Measurements from ENCODE around the gene CCSER2.

Gene CCSER2

DNA sequence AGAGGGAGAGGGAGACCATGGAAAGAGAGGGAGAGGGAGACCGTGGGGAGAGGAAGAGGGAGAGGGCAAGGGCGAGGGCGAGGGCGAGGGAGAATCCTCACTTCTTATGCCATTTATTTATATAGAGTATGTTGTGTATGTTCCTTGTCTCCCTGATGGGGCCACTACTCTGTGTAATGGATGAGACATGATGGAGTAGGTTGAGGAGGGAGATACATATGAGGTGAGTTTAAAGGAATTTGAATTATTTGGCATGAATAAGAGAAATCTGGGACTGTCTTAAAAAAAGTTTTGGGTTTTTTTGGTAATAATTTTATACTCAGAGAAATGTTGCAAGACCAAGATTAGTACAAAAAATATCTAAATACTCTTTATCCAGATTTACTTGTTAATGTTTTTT, 20.1 kb downstream of the CCSER2 start:
- DNase-seq = no peak

DNA sequence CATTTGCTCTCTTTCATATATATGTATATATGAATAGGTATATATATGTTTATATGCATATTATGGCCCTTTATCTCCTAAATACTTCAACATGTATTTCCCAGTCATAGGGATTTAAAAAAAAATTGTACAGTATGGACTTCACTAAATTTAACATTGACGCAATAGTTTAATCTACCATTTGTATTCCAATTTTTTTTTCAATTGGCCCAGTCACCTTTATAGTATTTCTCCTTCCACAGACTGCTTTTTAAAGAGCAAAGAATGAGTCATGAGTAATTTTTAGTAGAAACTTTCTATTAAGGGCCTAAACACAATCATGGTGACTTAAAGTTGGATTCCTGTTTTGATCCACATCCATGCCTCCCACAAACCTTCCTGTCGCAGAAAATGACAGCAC, 20.5 kb downstream of the CCSER2 start:
- DNase-seq = no peak

DNA sequence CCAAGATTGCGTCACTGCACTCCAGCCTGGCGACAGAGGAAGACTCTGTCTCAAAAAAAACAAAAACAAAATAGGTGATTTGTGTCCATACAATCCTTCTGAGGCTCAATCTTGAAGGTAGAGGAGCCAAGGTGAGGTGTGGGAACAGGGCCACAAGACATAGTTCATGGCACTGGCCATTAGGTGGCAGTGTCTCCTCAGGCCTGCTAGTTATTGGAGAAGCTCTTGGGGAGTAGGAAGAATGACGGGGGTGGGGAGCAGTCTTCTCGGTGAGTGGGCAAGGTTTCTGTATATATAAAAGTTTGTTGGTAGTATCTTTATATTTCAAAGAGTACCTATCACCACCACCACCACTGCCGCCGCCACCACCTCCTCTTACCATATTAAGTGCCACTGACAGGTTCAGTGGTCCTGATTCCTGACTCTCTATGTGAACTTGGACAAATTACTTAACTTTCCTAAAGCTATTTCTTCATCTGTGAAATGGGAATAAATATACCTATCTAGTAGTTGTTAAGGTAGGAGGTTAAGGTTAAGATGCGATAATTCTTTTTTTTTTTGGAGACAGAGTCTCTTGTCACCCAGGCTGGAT, 24.0 kb downstream of the CCSER2 start:
- DNase-seq = peak; percentile 78

DNA sequence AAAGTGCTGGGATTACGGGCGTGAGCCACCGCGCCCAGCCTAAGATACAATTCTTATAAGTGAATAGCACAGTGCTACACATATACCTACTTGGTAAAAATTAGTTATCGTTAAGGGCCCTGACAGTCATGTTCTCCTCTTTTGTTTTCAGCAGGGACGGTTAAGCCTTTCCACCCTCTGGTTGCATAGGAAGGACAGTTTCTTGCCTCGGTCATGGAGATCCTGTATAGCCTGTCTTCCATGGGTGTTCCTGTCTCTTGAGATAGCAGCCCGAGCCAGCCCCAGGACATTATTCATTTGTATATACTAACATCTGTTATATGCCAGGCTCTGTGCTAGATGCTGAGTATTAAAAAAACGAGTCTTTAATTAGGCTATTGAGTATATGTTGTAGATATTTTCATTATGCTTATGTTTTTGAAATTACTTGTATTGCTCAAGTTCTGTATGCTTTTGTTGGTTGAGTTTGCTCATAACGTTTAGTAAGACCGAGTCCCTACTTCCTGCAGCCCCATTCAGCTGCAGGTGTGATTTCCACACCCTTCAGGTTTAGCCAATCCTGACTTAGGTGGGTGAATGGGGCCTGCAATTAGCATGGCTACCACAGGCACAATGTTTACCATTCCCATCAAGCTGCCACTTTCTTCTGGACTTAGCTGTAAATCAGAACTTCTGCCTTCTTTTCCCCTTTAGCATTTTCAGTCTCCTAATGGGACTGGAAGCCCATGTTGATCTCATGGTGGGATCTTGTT, 24.8 kb downstream of the CCSER2 start:
- no peak for DNase-seq

DNA sequence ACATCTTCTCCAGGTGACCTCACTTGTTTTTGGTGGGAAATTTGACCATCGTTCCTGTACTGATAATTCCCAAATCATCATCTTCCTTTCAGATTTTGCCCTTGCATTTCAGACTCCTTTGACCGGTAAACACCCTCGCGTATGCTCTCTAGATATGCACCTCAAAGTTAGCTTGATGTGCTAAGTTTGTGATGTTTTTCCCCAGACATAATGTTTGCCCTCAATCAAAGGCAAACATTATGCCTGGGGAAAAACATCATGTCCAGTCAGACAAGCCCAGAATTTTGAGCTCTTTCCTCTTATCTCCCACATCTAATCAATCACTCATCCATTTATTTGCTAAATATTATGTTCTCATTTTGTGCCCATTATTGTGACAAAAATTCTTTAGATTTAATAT, 26.2 kb downstream of the CCSER2 start:
- DNase-seq = no peak

DNA sequence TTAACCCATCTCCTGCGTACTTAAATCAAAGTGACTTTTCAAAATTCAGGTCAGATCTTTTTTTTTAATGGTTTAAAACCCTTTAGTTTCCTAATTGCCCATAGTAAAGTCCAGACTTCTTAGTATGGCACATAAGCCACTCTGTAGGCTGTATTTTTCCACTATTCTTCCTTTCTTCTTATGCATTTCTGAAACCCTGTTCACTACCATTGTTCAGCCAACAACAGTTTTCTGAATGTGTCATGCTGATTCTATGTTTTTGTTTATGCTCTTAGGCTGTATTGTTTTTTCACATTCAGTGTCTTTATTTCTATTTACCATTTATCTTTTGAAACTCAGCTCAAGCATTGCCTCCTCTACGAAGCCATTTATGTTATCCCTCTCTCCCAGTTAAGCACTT, 26.7 kb downstream of the CCSER2 start:
- DNase-seq = no peak

DNA sequence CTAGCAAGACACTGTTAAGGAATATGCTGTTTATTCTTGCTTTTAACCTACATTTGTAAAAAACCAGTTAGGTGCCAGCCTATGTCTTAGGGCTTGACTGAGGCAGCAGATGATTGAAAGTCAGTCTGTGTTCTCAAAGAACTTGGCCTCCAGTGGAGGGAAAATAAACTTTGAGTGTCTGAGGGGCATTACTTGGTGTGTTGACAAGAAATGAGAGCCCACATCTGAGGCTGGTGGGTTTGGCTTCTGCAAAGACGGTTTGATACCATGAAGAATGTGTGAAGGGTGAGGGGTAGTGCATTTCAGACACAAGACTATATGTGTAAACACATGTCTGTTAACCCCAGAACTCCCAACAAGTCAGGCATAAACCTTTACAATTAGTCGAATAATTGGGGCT, 28.5 kb downstream of the CCSER2 start:
- no peak for DNase-seq

DNA sequence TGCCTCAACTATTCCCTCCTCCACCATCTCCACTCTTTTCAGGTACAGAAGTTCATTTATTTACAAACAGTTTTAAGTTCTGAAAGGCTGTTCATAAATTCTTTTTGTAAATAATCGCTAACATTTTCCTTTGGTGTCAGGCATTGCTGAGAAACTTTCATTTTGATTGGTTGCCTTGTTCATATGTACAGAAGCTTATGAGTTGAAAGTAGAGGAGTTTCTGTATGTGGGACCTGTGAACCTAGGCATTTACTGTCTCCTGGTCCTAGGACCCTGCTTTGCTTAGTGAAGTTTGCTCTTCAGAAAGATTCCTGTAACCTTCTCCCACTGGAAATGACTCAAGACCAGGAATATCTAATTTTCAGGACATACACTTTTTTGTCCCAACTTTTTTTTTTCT, 30.4 kb downstream of the CCSER2 start:
- DNase-seq = no peak

DNA sequence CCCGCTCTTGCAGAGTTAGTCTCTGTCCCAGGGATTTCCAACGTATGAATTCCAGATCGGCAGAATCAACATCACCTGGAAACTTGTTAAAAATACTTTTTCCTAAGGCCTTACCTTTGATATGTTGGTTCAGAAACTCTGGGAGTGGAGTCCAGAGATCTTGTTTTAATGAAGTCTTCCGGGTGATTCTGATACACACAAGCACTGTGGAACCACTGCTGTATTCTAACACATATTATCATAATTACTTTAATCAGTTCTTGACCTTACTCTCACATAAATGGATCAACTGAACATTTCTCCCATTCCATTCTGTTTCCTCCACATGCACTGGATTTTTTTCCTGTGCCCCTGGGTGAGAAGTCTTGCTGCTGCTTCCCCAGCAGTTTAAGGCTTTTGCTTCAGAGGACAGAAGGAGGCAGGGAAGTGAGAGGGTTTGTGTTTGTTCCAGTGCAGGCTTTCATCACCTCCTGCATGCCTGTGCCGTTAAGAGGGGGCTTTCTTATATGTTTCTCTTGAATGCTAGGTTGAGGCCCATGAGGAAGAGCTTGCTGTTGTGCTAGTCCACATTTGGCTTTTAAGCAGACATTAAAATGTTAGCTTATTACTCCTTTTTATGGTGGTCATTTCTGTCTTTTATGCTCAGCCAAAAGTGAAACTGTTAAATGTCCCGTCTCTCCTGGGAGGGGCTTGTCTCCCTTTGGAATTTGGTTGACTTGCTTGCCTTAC, 32.4 kb downstream of the CCSER2 start:
- DNase-seq = peak; percentile 52

DNA sequence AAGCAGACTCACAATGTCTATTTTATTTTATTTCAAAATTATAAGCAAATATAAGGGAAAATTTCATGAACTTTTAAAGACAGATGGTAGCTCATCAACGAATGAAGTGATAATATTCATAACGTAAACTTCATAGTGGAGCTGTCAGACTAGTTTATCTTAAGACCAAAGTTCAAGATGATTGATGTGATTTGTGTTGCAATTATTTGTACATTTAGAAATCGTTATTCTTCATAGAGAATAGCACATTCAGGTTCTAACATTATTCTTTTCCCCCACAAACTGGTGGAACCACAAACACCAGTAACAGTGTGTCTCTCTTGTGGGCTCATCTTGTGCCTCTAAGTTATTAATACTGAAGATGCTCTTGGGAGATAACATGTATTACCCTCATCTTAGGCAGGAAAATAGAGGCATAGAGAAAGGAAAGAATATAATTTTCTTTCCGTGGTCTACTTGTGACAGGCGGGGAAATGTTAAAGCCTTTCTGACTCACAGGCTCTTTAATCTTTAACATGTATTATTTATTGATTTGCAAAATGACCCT, 37.0 kb downstream of the CCSER2 start:
- no peak for DNase-seq

DNA sequence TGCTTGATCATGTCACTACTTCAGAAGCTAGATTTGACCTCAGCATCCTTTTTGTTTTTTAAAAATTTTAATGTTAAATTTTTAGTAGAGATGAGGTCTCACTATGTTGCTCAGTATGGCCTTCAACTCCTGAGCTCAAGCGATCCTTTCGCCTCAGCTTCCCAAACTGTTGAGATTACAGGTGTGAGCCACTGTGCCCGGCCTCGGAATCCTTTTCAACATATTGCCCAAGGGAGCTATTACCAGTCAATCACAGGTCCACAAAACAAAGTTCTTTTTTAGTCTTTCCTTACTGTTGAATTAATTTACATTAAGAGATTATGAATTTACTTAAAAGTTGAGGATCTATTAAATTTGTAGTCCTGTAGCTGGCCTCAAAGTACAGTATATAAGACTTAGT, 37.7 kb downstream of the CCSER2 start:
- DNase-seq = no peak

DNA sequence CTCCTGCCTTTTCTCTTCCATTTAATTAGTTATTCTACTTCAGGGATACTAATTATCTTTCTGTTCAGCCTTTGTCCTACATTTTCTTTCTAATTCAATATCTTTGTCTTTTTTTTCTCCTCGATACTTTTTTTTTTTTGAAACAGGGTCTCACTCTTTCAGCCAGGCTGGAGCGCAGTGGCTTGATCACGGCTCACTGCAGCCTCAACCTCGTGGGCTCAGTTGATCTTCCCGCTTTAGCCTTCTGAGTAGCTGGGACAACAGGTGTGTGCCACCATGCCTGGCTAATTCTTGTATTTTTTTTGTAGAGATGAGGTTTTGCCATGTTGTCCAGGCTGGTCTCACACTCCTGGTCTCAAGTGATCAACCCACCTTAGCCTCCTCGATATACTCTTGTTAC, 38.9 kb downstream of the CCSER2 start:
- DNase-seq = no peak

DNA sequence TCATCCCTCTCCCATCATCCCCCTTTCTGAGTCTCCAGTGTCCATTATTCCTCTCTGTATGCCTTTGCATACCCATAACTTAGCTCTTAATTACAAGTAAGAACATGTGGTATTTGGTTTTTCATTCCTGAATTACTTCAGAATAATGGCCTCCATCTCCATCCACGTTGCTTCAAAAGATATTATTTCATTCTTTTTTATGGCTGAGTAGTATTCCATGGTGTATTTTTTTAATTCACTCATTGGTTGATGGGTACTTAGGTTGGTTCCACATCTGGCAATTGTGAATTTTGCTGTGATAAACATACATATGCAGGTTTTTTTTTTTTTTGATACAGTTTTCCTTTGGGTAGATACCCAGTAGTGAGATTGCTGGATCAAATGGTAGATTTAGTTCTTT, 40.4 kb downstream of the CCSER2 start:
- no peak for DNase-seq

DNA sequence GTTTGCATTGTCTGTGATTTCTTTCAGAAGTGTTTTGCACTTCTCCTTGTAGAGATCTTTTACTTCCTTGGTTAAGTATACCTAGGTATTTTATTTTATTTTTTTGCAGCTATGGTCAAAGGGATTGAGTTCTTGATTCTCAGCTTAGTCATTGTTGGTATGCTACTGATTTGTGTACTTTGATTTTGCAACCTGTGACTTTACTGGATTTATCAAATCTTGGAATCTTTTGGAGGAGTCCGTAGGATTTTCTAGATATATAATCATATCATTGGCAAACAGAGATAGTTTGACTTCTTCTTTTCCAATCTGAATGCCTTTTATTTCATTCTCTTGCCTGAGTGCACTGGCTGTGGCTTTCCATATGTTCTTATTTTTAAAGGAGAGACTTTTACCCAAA, 41.9 kb downstream of the CCSER2 start:
- DNase-seq = no peak

DNA sequence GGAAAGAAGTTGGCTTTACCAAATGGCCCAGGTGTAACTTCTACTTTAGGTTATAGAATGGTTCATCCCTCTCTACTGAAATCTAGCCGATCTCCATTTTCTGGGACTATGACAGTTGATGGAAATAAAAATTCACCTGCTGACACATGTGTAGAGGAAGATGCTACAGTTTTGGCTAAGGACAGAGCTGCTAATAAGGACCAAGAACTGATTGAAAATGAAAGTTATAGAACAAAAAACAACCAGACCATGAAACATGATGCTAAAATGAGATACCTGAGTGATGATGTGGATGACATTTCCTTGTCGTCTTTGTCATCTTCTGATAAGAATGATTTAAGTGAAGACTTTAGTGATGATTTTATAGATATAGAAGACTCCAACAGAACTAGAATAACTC, 43.6 kb downstream of the CCSER2 start:
- no peak for DNase-seq

DNA sequence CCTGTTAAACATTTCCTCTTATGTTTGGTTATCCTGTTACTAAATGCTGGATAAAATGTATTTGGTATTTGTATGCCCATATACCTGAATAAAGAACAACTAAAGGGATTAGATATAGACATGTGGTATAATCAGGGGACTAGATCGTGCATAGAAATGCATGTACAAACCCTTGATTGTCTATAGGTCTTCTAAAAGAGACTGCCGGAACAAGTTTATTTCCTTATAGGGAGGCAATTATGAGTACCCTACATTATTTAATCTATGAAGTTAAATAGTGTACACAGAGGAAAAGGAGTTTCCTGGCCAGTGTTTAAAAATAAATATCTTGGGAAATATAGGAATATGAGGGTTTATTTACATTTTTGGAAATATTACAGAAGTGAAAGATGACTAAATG, 44.6 kb downstream of the CCSER2 start:
- DNase-seq = no peak

DNA sequence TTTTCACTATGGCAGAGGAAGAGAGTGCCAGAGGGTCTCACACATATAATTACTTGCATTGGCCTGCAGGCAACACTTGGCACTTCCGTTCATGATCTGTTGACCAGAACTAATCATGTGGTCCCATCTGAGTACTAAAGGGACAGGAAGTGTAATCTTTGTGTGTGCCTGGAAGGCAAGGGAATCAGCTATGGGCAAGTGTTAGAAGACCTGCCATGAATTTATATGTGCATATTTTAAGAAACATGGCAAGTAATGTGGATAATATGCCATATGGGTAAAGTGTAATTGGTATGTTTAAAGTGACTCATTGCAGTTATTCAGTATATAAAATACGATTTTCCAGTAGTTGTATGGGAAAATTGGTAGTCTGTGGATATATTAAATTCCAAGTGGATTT, 46.1 kb downstream of the CCSER2 start:
- DNase-seq = no peak

DNA sequence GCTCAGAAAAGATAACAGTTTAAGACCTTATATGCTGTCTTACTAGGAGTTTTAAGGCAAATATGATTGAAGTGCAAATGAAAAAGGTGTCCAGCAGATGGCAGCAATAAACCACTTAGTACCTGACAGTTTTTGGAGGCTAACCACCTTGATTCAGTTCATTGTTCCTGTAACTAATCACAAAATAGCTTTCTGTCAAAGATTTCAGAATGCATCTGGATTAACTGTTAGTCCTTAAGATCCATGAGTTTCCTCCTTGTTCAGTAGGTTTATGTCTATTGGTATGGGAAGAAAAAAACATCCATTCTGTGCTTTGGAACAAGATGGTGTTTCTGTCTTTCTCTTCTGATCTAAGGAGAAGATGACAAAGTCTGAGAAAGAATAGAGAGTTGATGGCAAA, 46.6 kb downstream of the CCSER2 start:
- peak; percentile 83 for DNase-seq

DNA sequence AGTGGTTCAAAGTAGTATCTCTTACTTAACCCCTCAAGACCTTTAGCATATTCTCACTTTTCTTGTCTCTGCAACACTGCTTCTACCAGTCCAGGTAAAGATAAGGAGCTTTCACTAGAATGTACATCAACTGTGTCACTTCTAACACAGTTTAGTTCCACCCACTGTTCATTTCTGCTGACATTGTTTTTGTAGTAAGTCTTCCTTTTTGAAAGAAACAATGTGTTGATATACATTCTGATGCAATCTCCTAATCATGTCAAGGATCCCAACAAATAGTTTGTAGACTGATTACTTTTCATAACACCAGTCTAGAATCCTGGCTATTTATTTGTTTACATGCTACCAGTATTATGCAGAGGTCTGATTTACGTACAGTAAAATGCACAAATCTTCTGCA, 47.5 kb downstream of the CCSER2 start:
- DNase-seq = no peak

DNA sequence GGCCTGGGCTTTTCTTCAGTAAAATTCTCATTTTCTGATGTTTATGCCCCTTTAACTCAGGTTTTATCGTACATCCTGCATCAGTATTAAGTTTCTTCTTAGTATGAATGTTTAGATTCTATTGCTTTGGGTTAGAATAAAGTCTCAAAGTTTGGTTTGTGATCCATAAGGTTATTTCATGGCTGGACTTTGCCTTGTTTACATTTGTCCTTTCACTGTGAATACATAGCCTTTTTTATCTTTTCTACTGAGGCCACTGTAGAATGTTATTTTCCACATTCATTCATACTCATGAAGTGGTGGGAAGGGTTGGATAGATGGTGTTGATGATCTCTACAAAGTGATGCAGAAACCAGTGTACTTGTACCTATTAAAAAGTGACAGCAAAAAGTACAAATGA, 59.8 kb downstream of the CCSER2 start:
- no peak for DNase-seq

DNA sequence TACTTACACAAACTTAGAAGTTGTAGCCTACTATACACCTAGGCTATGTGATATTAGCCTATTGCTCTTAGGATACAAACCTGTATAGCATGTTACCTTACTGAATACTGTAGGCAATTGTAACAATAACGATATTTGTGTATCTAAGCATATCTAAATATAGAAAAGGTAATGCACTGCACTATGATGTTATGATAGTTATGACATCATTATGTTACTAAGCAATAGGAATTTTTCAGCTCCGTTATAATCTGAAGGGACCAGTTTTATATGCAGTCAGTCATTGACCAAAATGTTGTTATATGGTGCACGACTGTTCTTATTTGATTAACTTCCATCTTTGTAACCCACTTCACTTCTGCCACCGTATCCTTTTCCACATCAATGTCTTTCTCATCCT, 62.0 kb downstream of the CCSER2 start:
- no peak for DNase-seq

DNA sequence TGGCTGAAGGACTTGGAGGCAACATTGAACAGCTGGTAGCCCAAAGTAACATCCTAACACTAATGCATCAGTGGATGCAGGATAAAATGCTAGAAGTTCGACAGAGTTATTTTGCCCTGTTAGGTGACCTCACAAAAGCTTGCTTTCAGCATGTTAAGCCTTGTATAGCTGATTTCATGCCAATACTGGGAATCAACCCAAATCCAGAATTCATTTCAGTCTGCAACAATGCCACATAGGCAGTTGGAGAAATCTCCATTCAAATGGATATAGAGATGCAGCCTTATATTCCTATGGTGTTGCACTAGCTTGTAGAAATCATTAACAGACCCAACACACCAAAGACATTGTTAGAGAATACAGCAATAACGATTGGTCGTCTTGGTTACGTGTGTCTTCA, 62.9 kb downstream of the CCSER2 start:
- no peak for DNase-seq

DNA sequence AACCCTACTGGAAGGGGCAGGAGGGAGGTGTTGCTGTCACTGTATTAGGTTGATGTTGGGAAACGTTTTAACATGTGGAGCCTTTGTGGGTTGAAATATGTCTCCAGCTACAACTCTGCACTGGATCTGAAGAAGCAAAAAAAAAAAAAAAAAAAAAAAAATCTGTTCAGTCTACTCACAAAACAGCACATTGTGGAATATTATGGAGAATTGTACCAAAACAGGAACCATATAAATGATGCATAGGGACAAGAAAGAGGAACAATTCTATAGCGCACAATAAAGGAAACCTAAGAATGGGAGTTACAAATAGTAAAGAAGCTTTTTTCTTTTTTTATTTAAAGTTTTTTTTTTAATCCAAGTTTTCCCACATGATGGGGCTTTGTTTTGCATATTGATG, 63.8 kb downstream of the CCSER2 start:
- no peak for DNase-seq

DNA sequence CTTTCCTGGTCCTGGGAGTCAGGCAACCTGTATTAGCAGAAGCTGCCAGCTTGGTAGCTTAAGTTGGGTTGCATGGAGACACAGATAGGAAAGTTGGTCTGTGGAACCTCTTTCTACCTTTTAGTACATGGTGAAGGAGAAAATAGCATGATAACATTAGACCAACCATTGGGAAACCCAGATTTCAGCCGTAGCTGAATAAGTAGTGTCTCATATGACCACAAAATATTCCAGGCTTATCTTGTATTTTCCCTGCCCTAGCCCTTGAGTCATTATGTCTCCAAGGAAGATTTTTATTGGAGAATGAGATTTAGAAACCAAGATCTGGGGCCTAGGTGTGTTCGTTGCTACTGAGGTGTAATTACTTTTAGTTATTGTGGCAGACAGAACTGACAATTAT, 67.2 kb downstream of the CCSER2 start:
- no peak for DNase-seq

All from OCI-M1 (cell line).